H1 (cell line): ENCODE data around the gene PIANP. TPM values are rescaled to one million over a fixed set of nuclear protein-coding genes. Genes with fewer than 3 reads are reported as not detected.
A peak's percentile ranks its signal among the peaks of the same experiment; 100 is the strongest.

ENCODE experiments used
- CTCF ChIA-PET: fragments of 300-600 bp; sonication (Branson Sonifier 250); formaldehyde crosslinking; loops from one replicate; lab custom pipeline; 2021; ENCODE audit not compliant: partially characterized antibody; lab: Charles Lee
- POLR2A ChIA-PET: fragments of 300-600 bp; sonication (Branson Sonifier 250); formaldehyde crosslinking; loops from one replicate; lab custom pipeline; 2021; ENCODE audit warnings: inconsistent platforms; ENCODE audit not compliant: partially characterized antibody; lab: Charles Lee
- DNase-seq, 2 experiments: peaks; one replicate each; pipeline versions ENCODE4 v3.0.0 to v3.0.0-alpha.2; 2010 to 2022; ENCODE audit warnings: low spot score in 2 of 2, low read depth in 1 of 2, mixed read lengths in 1 of 2
- FAIRE-seq: peaks from 2 replicates; lab custom pipeline; 2011; peaks lifted over from hg19 to GRCh38; lab: Jason Lieb, UNC
- H2AFZ ChIP-seq: 2 replicates; pipeline ENCODE4 v1.8.1; 2012; ENCODE audit warnings: low read length, inconsistent platforms
- H2AK5ac ChIP-seq: 2 replicates; pipeline ENCODE4 v1.6.1; 2013; ENCODE audit warnings: low read depth, low read length
- H2BK120ac ChIP-seq: replicated peaks from 2 replicates; pipeline ENCODE3; 2013; ENCODE audit warnings: low read depth, low read length, inconsistent platforms
- H2BK12ac ChIP-seq: 2 replicates; pipeline ENCODE4 v1.6.1; 2013; ENCODE audit warnings: low read depth, low read length
- H2BK15ac ChIP-seq: 2 replicates; pipeline ENCODE4 v1.6.1; 2013; ENCODE audit warnings: low read length
- H2BK20ac ChIP-seq: 2 replicates; pipeline ENCODE4 v1.6.1; 2013; ENCODE audit warnings: low read length
- H2BK5ac ChIP-seq: 2 replicates; pipeline ENCODE4 v1.6.1; 2013; ENCODE audit warnings: low read depth, low read length
- H3K14ac ChIP-seq: 2 replicates; pipeline ENCODE4 v1.6.1; 2013; ENCODE audit warnings: inconsistent platforms; ENCODE audit not compliant: insufficient read length
- H3K18ac ChIP-seq: 2 replicates; pipeline ENCODE4 v1.6.1; 2013; ENCODE audit warnings: low read length; ENCODE audit errors: extremely low read depth
- H3K23ac ChIP-seq: 2 replicates; pipeline ENCODE4 v1.6.1; 2013; ENCODE audit warnings: inconsistent platforms; ENCODE audit not compliant: insufficient read length
- H3K23me2 ChIP-seq: 2 replicates; pipeline ENCODE4 v1.6.1; 2013; ENCODE audit warnings: low read depth, low read length
- H3K27ac ChIP-seq: 2 replicates; pipeline ENCODE4 v1.6.1; 2011; ENCODE audit warnings: low read depth, low read length, inconsistent platforms
- H3K27me3 ChIP-seq, 4 experiments: replicated peaks in 1 of 4; 1 replicate in 1 of 4; 2 replicates in 3 of 4; pipeline versions ENCODE4 v1.6.1 to v1.8.1; 2011 to 2013; ENCODE audit warnings: low read length in 3 of 4, mild to moderate bottlenecking in 3 of 4, inconsistent platforms in 2 of 4, mixed read lengths in 2 of 4, moderate library complexity in 1 of 4; ENCODE audit not compliant: control insufficient read depth in 3 of 4, insufficient read depth in 3 of 4; ENCODE audit errors: extremely low read depth in 1 of 4
- H3K36me3 ChIP-seq, 4 experiments: 2 replicates each; pipeline versions ENCODE4 v1.6.1 to v1.8.1; 2011 to 2013; ENCODE audit warnings: mild to moderate bottlenecking in 4 of 4, low read length in 3 of 4, moderate library complexity in 2 of 4, control low read depth in 1 of 4, inconsistent platforms in 1 of 4; ENCODE audit not compliant: insufficient read depth in 4 of 4, control insufficient read depth in 2 of 4
- H3K4ac ChIP-seq: replicated peaks from 2 replicates; pipeline ENCODE3; 2013; ENCODE audit warnings: low read length, low read depth, mixed read lengths, inconsistent platforms; ENCODE audit not compliant: insufficient read length
- H3K4me1 ChIP-seq, 4 experiments: replicated peaks in 1 of 4; 1 replicate in 1 of 4; 2 replicates in 3 of 4; pipeline versions ENCODE4 v1.6.1 to v1.8.1; 2011 to 2013; ENCODE audit warnings: low read length in 3 of 4, inconsistent platforms in 2 of 4, mixed read lengths in 1 of 4; ENCODE audit not compliant: insufficient read depth in 4 of 4, control insufficient read depth in 3 of 4
- H3K4me2 ChIP-seq, 2 experiments: 2 replicates each; pipeline versions ENCODE4 v1.6.1 to v1.8.1; 2011 to 2013; ENCODE audit warnings: low read depth in 2 of 2, low read length in 2 of 2, control low read depth in 1 of 2, inconsistent platforms in 1 of 2, mild to moderate bottlenecking in 1 of 2; ENCODE audit not compliant: insufficient read depth in 1 of 2
- H3K4me3 ChIP-seq, 4 experiments: fragments of 200-600, 300-600 bp in 1 of 4; sonication (generic), shearing (Covaris generic), sonication (Bioruptor Twin) in 1 of 4; 2 replicates each; pipeline versions ENCODE4 v1.5.1 to v1.8.1; 2011 to 2016; ENCODE audit warnings: low read length in 4 of 4, low read depth in 3 of 4, control low read depth in 2 of 4, inconsistent platforms in 2 of 4, mild to moderate bottlenecking in 2 of 4, mixed read lengths in 1 of 4, moderate library complexity in 1 of 4; ENCODE audit not compliant: insufficient read depth in 2 of 4; ENCODE audit errors: extremely low read depth in 1 of 4
- H3K56ac ChIP-seq: replicated peaks from 2 replicates; pipeline ENCODE3; 2013; ENCODE audit warnings: low read depth, mild to moderate bottlenecking, mixed read lengths, low read length, inconsistent platforms; ENCODE audit not compliant: insufficient read length
- H3K79me1 ChIP-seq: 2 replicates; pipeline ENCODE4 v1.6.1; 2013; ENCODE audit warnings: low read depth, low read length, control low read depth
- H3K79me2 ChIP-seq, 2 experiments: 2 replicates each; pipeline versions ENCODE4 v1.6.1 to v1.8.1; 2012 to 2013; ENCODE audit warnings: low read length in 2 of 2, mild to moderate bottlenecking in 2 of 2, inconsistent platforms in 1 of 2; ENCODE audit not compliant: insufficient read depth in 2 of 2, control insufficient read depth in 1 of 2
- H3K9ac ChIP-seq, 4 experiments: replicated peaks in 1 of 4; 1 replicate in 1 of 4; 2 replicates in 3 of 4; pipeline versions ENCODE4 v1.6.1 to v1.8.1; 2011 to 2013; ENCODE audit warnings: low read depth in 3 of 4, low read length in 3 of 4, control low read depth in 2 of 4, mild to moderate bottlenecking in 2 of 4, moderate library complexity in 2 of 4, inconsistent platforms in 1 of 4; ENCODE audit errors: extremely low read depth in 1 of 4
- H3K9me3 ChIP-seq, 2 experiments: 2 replicates each; pipeline versions ENCODE4 v1.6.1 to v1.8.1; 2012 to 2013; ENCODE audit warnings: mild to moderate bottlenecking in 2 of 2, moderate library complexity in 2 of 2, control low read depth in 1 of 2, inconsistent platforms in 1 of 2, low read depth in 1 of 2, low read length in 1 of 2, mixed read lengths in 1 of 2; ENCODE audit not compliant: insufficient read depth in 2 of 2
- H4K20me1 ChIP-seq, 2 experiments: replicated peaks in 1 of 2; 2 replicates each; pipeline versions ENCODE3 to v1.8.1; 2011 to 2013; ENCODE audit warnings: inconsistent platforms in 2 of 2, low read length in 2 of 2, mild to moderate bottlenecking in 1 of 2; ENCODE audit not compliant: insufficient read depth in 2 of 2, control insufficient read depth in 1 of 2
- H4K5ac ChIP-seq: 2 replicates; pipeline ENCODE4 v1.6.1; 2013; ENCODE audit warnings: low read length, low read depth, mixed read lengths, inconsistent platforms; ENCODE audit not compliant: insufficient read length
- H4K8ac ChIP-seq: 2 replicates; pipeline ENCODE4 v1.8.0; 2013; ENCODE audit warnings: mild to moderate bottlenecking, moderate library complexity, low read length, inconsistent platforms; ENCODE audit not compliant: insufficient read depth; ENCODE audit errors: extremely low read depth
- H4K91ac ChIP-seq: replicated peaks from 2 replicates; pipeline ENCODE3; 2013; ENCODE audit warnings: low read length, mixed read lengths, inconsistent platforms; ENCODE audit not compliant: insufficient read length
- ASH2L ChIP-seq: fragments of 200-600, 300-600 bp; sonication (generic); IDR thresholded peaks from one replicate; pipeline ENCODE4 v1.7.1; 2017; ENCODE audit warnings: low read length
- ATF2 ChIP-seq: IDR thresholded peaks from 2 replicates; pipeline ENCODE4 v1.6.1; 2012; ENCODE audit warnings: low read length, inconsistent platforms
- BRCA1 ChIP-seq: IDR thresholded peaks from 2 replicates; pipeline ENCODE4 v1.6.1; 2012; ENCODE audit warnings: low read depth, low read length, improper control_type of control experiment
- CREB1 ChIP-seq: IDR thresholded peaks from 2 replicates; pipeline ENCODE4 v1.6.1; 2012; ENCODE audit warnings: inconsistent platforms
- EP300 ChIP-seq, 2 experiments: IDR thresholded peaks; 1 replicate in 1 of 2; 2 replicates in 1 of 2; pipeline ENCODE4 v1.6.1; 2011 to 2012; ENCODE audit warnings: low read depth in 2 of 2, low read length in 2 of 2, mild to moderate bottlenecking in 2 of 2, borderline replicate concordance in 1 of 2, inconsistent platforms in 1 of 2, moderate library complexity in 1 of 2
- GABPA ChIP-seq: IDR thresholded peaks from 2 replicates; pipeline ENCODE4 v1.6.1; 2011; ENCODE audit warnings: mild to moderate bottlenecking, low read length, moderate library complexity, borderline replicate concordance; ENCODE audit not compliant: insufficient read depth
- RFX5 ChIP-seq: IDR thresholded peaks from 2 replicates; pipeline ENCODE4 v1.6.1; 2011; ENCODE audit warnings: low read depth, low read length, improper control_type of control experiment, borderline replicate concordance
- TBP ChIP-seq: IDR thresholded peaks from 2 replicates; pipeline ENCODE4 v1.6.1; 2011; ENCODE audit warnings: low read depth, low read length, improper control_type of control experiment
- WGBS, 2 experiments: shearing (Covaris generic) in 1 of 2; methylation state at CpG; one replicate each; pipeline versions ENCODE4 v1.1.6 to v1.1.7; 2013 to 2015; ENCODE audit warnings: low lambda C conversion rate in 2 of 2, mixed read lengths in 2 of 2, inconsistent platforms in 1 of 2, low coverage in 1 of 2, missing lambda C conversion rate in 1 of 2; ENCODE audit not compliant: insufficient replicate concordance in 2 of 2, insufficient coverage in 1 of 2, insufficient read length in 1 of 2; ENCODE audit errors: extremely low coverage in 1 of 2, missing lambda C conversion rate in 1 of 2; 5-methylcytosine and 5-hydroxymethylcytosine counted together
- polyA plus RNA-seq, 7 experiments: library from polyadenylated mRNA; depleted of rRNA in 3 of 7; stranded (reverse) in 5 of 7; unstranded in 2 of 7; fragments of >200 nt in 5 of 7; fragments of 200-250 nt in 2 of 7; gene quantifications; 1 replicate in 5 of 7; 2 replicates in 1 of 7; 4 replicates in 1 of 7; pipeline versions ENCODE4 v1.2.1 to v1.2.3, GENCODE V29; 2011 to 2013; ENCODE audit warnings: missing spikeins in 2 of 7, mixed read lengths in 2 of 7
- total RNA-seq: library from RNA; stranded (reverse); fragmentation: NEBNext Ultra II Directional; extraction: Animal tissue kit (Norgen Biotek cat#: 25700); gene quantifications from 2 replicates; pipeline ENCODE4 v1.2.1, GENCODE V29; 2021

The PIANP gene
- total and polyA plus RNA-seq, 2 of the 8 experiments (the other 6 are each of a cell fraction or from before 2014, with no cell fraction given), result 6.3 to 9.8 TPM

GRCh38 chr12:6688999-6689882 is 11.4 kb downstream of the PIANP start, which contains the start of gene ZNF384:
TSS of gene ZNF384 (minus strand) at chr12:6689375. CDS start at chr12:6679520, 9,855 bp downstream.
- Histone ChIP-seq H3K27ac (peak within 1 kb of the TSS; percentile 90), H3K4me3 (peak within 1 kb of the TSS; percentile 78 to 96 (median 88)), H2AK5ac (peak within 1 kb of the TSS; percentile 68; the same call in 1 of the 2 replicates), H2BK120ac (peak within 1 kb of the TSS; percentile 81), H2AFZ (no peak within 1 kb of the TSS), H4K20me1 (peaks cover 0 to 2% of the 10 kb centered on the region in 2 experiments), H3K9me3 (no peaks in the 10 kb centered on the region), H3K27me3 (no peaks in the 10 kb centered on the region), H2BK5ac (peak within 1 kb of the TSS; percentile 94; the same call in 1 of the 2 replicates), H3K9ac (peak within 1 kb of the TSS; percentile 84 to 93 (median 90)), H3K4me1 (peaks cover 0 to 9% (median 7%) of the 10 kb centered on the region in 4 experiments; a peak in 6 of 7 replicates), H3K18ac (peak within 1 kb of the TSS; percentile 97; the same call in 1 of the 2 replicates), H3K4me2 (peak within 1 kb of the TSS; percentile 98 to 99), H2BK20ac (no peak within 1 kb of the TSS), H2BK12ac (peak within 1 kb of the TSS; percentile 69; the same call in 1 of the 2 replicates), H3K14ac (peak within 1 kb of the TSS; percentile 73), H3K56ac (peak within 1 kb of the TSS; percentile 92), H3K4ac (peak within 1 kb of the TSS; percentile 76), H3K79me2 (peaks cover 13 to 45% of the 10 kb centered on the region in 2 experiments), H3K79me1 (peaks cover 16% of the 10 kb centered on the region), H3K23ac (no peak within 1 kb of the TSS), H4K8ac (peak within 1 kb of the TSS; percentile 95), H3K23me2 (peaks cover 11% of the 10 kb centered on the region), H4K91ac (peak within 1 kb of the TSS; percentile 95), H2BK15ac (peak within 1 kb of the TSS; percentile 73; the same call in 1 of the 2 replicates), H3K36me3 (no peaks in the 10 kb centered on the region), H4K5ac (peak within 1 kb of the TSS; percentile 75)
- CTCF ChIA-PET, result interaction anchor here (0.6 to 7.7 kb wide), 17 partner anchors 10 to 679 kb away, joined by 3 to 55 read pairs (median 4); partner anchors contain the start of genes ACRBP, COPS7A, MLF2 and NOP2
- FAIRE-seq (peak; percentile 72), DNase-seq (peak; percentile 89 to 97)
- POLR2A ChIA-PET, result interaction anchor here (0.6 to 6.5 kb wide), 37 partner anchors 8 to 256 kb away, joined by 3 to 72 read pairs (median 5); partner anchors contain the start of genes COPS7A, GAPDH, ING4 and MLF2
- 2% methylated on average over 29 of the region's 72 CpGs; no CpG with 5 or more reads in 1 of the 2 experiments for WGBS, 2 experiments
- TF ChIP-seq ATF2 (0 out of 2 replicates have a peak, but pooled peaks have one; percentile 1), EP300 (IDR thresholded peaks at IDR 0.05; ENCODE audit: borderline replicate concordance in 1 of 2, low read depth in 2 of 2, low read length in 2 of 2) (peak in 1 of 2 experiments; percentile 62; a peak in 1 of 3 replicates), CREB1 (peak; percentile 96), ASH2L (peak; percentile 91), GABPA (peak; percentile 85), BRCA1 (0 out of 2 replicates have a peak, but pooled peaks have one; percentile 16), RFX5 (no peak), TBP (no peak; the same call in 1 of the 2 replicates)
